DND-41 (cell line): ENCODE measurements around the gene DMKN.

Experiments used
- EZH2 ChIP-seq: IDR thresholded peaks from 3 replicates; pipeline ENCODE4 v1.6.1; 2012; ENCODE audit warnings: borderline replicate concordance, low read depth, mild to moderate bottlenecking, moderate library complexity, low read length, inconsistent platforms; ENCODE audit not compliant: severe bottlenecking
- TF ChIP-seq, protein P1 (sequence below): IDR thresholded peaks from 2 replicates; pipeline ENCODE4 v1.5.1; 2012; ENCODE audit warnings: borderline replicate concordance, low read length, moderate library complexity, mild to moderate bottlenecking; ENCODE audit not compliant: poor library complexity, severe bottlenecking; ENCODE audit errors: extremely low read depth

GRCh38 chr19:35460608-35461007, 52.8 kb downstream of the DMKN start:
- TF ChIP-seq, protein P1, sequence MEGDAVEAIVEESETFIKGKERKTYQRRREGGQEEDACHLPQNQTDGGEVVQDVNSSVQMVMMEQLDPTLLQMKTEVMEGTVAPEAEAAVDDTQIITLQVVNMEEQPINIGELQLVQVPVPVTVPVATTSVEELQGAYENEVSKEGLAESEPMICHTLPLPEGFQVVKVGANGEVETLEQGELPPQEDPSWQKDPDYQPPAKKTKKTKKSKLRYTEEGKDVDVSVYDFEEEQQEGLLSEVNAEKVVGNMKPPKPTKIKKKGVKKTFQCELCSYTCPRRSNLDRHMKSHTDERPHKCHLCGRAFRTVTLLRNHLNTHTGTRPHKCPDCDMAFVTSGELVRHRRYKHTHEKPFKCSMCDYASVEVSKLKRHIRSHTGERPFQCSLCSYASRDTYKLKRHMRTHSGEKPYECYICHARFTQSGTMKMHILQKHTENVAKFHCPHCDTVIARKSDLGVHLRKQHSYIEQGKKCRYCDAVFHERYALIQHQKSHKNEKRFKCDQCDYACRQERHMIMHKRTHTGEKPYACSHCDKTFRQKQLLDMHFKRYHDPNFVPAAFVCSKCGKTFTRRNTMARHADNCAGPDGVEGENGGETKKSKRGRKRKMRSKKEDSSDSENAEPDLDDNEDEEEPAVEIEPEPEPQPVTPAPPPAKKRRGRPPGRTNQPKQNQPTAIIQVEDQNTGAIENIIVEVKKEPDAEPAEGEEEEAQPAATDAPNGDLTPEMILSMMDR: no peak
- no peak for TF ChIP-seq EZH2
